SJCRH30 (cell line): Measurements from ENCODE around the gene NACC2. TPM values are rescaled to one million over a fixed set of nuclear protein-coding genes. Genes with fewer than 3 reads are reported as not detected.

Experiments
- DNase-seq, 2 experiments: peaks; one replicate each; pipeline ENCODE4 v3.0.0-alpha.2; 2015 to 2020
- H3K27ac ChIP-seq: fragments of 250-450 bp; sonication (Bioruptor Pico); 2 replicates; pipeline ENCODE4 v1.5.1; 2020; ENCODE audit warnings: mild to moderate bottlenecking, moderate library complexity
- H3K27me3 ChIP-seq: fragments of 250-450 bp; sonication (Bioruptor Pico); 2 replicates; pipeline ENCODE4 v1.5.1; 2020; ENCODE audit warnings: mild to moderate bottlenecking, moderate library complexity
- H3K36me3 ChIP-seq: fragments of 250-450 bp; sonication (Bioruptor Pico); 2 replicates; pipeline ENCODE4 v1.5.1; 2020; ENCODE audit warnings: mild to moderate bottlenecking, moderate library complexity
- H3K4me1 ChIP-seq: fragments of 250-450 bp; sonication (Bioruptor Pico); 2 replicates; pipeline ENCODE4 v1.5.1; 2020; ENCODE audit warnings: mild to moderate bottlenecking, moderate library complexity
- H3K4me3 ChIP-seq: fragments of 250-450 bp; sonication (Bioruptor Pico); 2 replicates; pipeline ENCODE4 v1.5.1; 2020; ENCODE audit warnings: mild to moderate bottlenecking, moderate library complexity
- H3K9me3 ChIP-seq: fragments of 250-450 bp; sonication (Bioruptor Pico); replicated peaks from 2 replicates; pipeline ENCODE4 v1.5.1; 2020; ENCODE audit warnings: mild to moderate bottlenecking, moderate library complexity
- total RNA-seq: library from RNA; depleted of rRNA; stranded (reverse); fragments of >200 nt; shearing (Covaris generic); gene quantifications from 2 replicates; pipeline ENCODE4 v1.2.3, GENCODE V29; 2014

NACC2 gene
- total RNA-seq, 1 experiment from 2014 or later, result 4.4 TPM

- no peak for DNase-seq
These were observed 72.2 kb downstream of the NACC2 start for GRCh38 chr9:136022731-136023409.

GRCh38 chr9:136021872-136022681 is 73.0 kb downstream of the NACC2 start:
- H3K27ac ChIP-seq, result no peak overlapping the region
- no peaks in the 10 kb centered on the region for H3K27me3 ChIP-seq
- no peak for DNase-seq
- H3K36me3 ChIP-seq, result no peaks in the 10 kb centered on the region
- no peak overlapping the region for H3K4me3 ChIP-seq
- no peaks in the 10 kb centered on the region for H3K4me1 ChIP-seq
- H3K9me3 ChIP-seq, result no peaks in the 10 kb centered on the region

More at GRCh38 chr9:136022731-136023409, 72.2 kb downstream of the NACC2 start:
- Histone ChIP-seq H3K9me3 (no peaks in the 10 kb centered on the region), H3K4me1 (no peaks in the 10 kb centered on the region), H3K36me3 (no peaks in the 10 kb centered on the region), H3K4me3 (no peak overlapping the region), H3K27me3 (no peaks in the 10 kb centered on the region), H3K27ac (no peak overlapping the region)

- no peaks in the 10 kb centered on the region for H3K36me3 ChIP-seq
- no peak overlapping the region for H3K4me3 ChIP-seq
- H3K9me3 ChIP-seq, result no peaks in the 10 kb centered on the region
- no peaks in the 10 kb centered on the region for H3K4me1 ChIP-seq
- no peak for DNase-seq
- H3K27me3 ChIP-seq, result no peaks in the 10 kb centered on the region
- H3K27ac ChIP-seq, result no peak overlapping the region
These were observed 73.8 kb downstream of the NACC2 start for GRCh38 chr9:136021171-136021871.

GRCh38 chr9:136020671-136021070 is 74.4 kb downstream of the NACC2 start:
- no peak overlapping the region for H3K27ac ChIP-seq
- no peak overlapping the region for H3K4me3 ChIP-seq
- no peaks in the 10 kb centered on the region for H3K9me3 ChIP-seq
- no peaks in the 10 kb centered on the region for H3K36me3 ChIP-seq
- H3K27me3 ChIP-seq, result no peaks in the 10 kb centered on the region
- no peak for DNase-seq
- H3K4me1 ChIP-seq, result no peaks in the 10 kb centered on the region

GRCh38 chr9:136020206-136020605 is 74.9 kb downstream of the NACC2 start:
- Histone ChIP-seq H3K9me3 (no peaks in the 10 kb centered on the region), H3K4me3 (no peak overlapping the region), H3K4me1 (no peaks in the 10 kb centered on the region)

GRCh38 chr9:136019681-136020060 is 75.4 kb downstream of the NACC2 start:
- H3K4me1 ChIP-seq, result no peaks in the 10 kb centered on the region
- H3K36me3 ChIP-seq, result no peaks in the 10 kb centered on the region
- no peak overlapping the region for H3K27ac ChIP-seq
- no peaks in the 10 kb centered on the region for H3K9me3 ChIP-seq
- no peak overlapping the region for H3K4me3 ChIP-seq
- DNase-seq, result no peak
- no peaks in the 10 kb centered on the region for H3K27me3 ChIP-seq

More at GRCh38 chr9:136020206-136020605, 74.9 kb downstream of the NACC2 start:
- Histone ChIP-seq H3K36me3 (no peaks in the 10 kb centered on the region), H3K27me3 (no peaks in the 10 kb centered on the region), H3K27ac (no peak overlapping the region)
- DNase-seq, result no peak

- no peaks in the 10 kb centered on the region for H3K9me3 ChIP-seq
- DNase-seq, result no peak
- no peaks in the 10 kb centered on the region for H3K36me3 ChIP-seq
- no peaks in the 10 kb centered on the region for H3K4me1 ChIP-seq
- H3K4me3 ChIP-seq, result no peak overlapping the region
- H3K27ac ChIP-seq, result no peak overlapping the region
- no peaks in the 10 kb centered on the region for H3K27me3 ChIP-seq
These were observed 75.9 kb downstream of the NACC2 start for GRCh38 chr9:136019041-136019680.

- Histone ChIP-seq H3K36me3 (no peaks in the 10 kb centered on the region), H3K4me1 (no peaks in the 10 kb centered on the region), H3K4me3 (no peak overlapping the region), H3K27ac (no peak overlapping the region), H3K27me3 (no peaks in the 10 kb centered on the region), H3K9me3 (no peaks in the 10 kb centered on the region)
- no peak for DNase-seq
These were observed 76.6 kb downstream of the NACC2 start for GRCh38 chr9:136018257-136019031.

GRCh38 chr9:136017289-136018190 is 77.5 kb downstream of the NACC2 start:
- H3K36me3 ChIP-seq, result no peaks in the 10 kb centered on the region
- no peaks in the 10 kb centered on the region for H3K9me3 ChIP-seq
- H3K4me3 ChIP-seq, result no peak overlapping the region
- no peaks in the 10 kb centered on the region for H3K27me3 ChIP-seq
- H3K27ac ChIP-seq, result no peak overlapping the region
- H3K4me1 ChIP-seq, result peaks cover 3% of the 10 kb centered on the region; the same call in 1 of the 2 replicates
- DNase-seq, result no peak

- DNase-seq, result no peak
- peaks cover 9% of the 10 kb centered on the region; the same call in 1 of the 2 replicates for H3K4me1 ChIP-seq
- H3K36me3 ChIP-seq, result no peaks in the 10 kb centered on the region
- H3K27me3 ChIP-seq, result no peaks in the 10 kb centered on the region
- no peaks in the 10 kb centered on the region for H3K9me3 ChIP-seq
- H3K27ac ChIP-seq, result no peak overlapping the region
- H3K4me3 ChIP-seq, result no peak overlapping the region
These were observed 78.4 kb downstream of the NACC2 start for GRCh38 chr9:136016572-136017288.

GRCh38 chr9:136015656-136016571 is 79.2 kb downstream of the NACC2 start:
- DNase-seq, result no peak
- H3K27me3 ChIP-seq, result no peaks in the 10 kb centered on the region

More at GRCh38 chr9:136015656-136016571, 79.2 kb downstream of the NACC2 start:
- peaks cover 9% of the 10 kb centered on the region; the same call in 1 of the 2 replicates for H3K4me1 ChIP-seq
- H3K9me3 ChIP-seq, result no peaks in the 10 kb centered on the region
- H3K27ac ChIP-seq, result no peak overlapping the region
- H3K36me3 ChIP-seq, result no peaks in the 10 kb centered on the region
- no peak overlapping the region for H3K4me3 ChIP-seq
